ENCODE results near the gene MPLKIP. TPM values are rescaled to one million over a fixed set of nuclear protein-coding genes. Genes with fewer than 3 reads are reported as not detected.
"Not testable (repeated sequence)": the region's sequence is repeated elsewhere in the genome, so short reads cannot be mapped to it uniquely, and the experiment has no call there.

MPLKIP gene
- total RNA-seq, 1 donor from 2014 or later: 15.4 TPM

DNA sequence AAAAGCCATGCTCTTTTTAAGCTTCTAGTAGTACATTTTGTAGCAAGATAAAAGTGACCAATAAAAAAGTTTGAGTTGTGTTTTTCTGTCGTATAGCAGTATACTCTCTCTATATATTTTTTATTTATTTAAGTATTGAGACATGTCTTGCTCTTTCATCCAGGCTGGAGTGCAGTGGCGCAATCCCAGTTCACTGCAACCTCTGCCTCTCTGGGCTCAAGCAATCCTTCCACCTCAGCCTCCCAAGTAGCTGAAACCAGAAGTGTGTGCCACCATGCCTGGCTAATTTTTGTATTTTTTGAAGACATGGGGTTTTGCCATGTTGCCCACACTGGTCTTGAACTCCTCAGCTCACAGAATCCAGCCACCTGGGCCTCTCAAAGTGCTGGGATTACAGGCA lies 3.1 kb upstream of the MPLKIP start:
- no peak for DNase-seq
- intact Hi-C loops (cut with micrococcal nuclease): no loop called here
- no peak for ATAC-seq

DNA sequence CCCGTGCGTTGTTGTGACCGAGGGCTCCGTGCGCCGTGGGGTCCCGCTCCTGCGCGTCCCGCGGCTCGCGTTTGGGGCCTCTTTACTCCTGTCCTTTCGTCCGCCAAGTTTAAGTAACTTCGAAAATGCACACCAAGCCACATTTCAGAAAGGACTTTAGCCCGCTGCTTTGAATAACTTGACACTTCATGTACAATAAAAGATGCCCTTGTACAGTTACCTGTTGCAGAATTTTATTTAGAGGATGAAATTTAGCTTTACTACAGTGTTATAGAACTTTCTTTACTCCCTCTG lies 842 bp upstream of the MPLKIP start:
- intact Hi-C loops (cut with micrococcal nuclease): no loop called here
- DNase-seq (no peak), ATAC-seq (no peak)

DNA sequence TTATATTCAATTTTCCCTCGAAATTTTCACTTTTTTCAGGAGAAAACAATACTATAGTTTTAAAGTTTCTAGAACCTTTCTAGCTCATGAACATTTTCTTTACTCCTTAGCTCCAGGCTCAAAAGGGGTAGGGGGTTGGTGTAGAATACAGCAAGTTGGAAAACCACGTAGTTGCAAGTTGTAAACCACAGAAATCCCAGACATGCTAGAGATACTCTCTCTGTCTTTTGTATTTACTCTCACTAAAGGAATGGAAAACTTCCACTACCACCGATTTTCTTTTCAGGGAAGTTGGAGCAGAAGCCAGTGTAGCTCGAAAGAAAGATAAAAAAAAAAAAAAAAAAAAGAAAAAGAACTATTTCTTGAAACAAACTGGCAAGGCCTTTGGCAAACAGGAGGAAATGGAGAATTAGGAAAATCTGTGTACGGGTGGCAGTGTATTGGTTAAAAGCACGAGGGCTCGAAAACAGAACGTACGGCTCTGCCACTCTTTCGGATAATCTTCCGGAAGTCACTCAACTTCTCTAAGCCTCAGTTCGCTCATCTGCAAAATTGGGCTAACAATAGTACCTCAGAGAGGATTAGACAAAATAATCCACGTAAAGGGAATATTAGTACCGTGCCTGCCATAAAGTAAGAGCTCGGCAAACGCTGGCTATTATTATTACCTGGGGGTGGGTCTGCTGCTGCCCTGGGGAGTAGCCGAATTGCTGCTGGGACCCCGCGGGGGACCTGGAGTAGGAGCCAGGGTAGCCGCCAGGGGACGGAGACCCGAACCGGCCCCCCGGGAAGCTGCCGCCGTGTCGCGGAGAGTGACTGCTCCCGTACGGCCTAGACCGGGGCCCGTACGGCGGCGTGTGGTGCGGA lies 628 bp downstream of the MPLKIP start:
- intact Hi-C loops (cut with micrococcal nuclease): no loop called here
- ATAC-seq: peak; percentile 78
- DNase-seq: no peak

DNA sequence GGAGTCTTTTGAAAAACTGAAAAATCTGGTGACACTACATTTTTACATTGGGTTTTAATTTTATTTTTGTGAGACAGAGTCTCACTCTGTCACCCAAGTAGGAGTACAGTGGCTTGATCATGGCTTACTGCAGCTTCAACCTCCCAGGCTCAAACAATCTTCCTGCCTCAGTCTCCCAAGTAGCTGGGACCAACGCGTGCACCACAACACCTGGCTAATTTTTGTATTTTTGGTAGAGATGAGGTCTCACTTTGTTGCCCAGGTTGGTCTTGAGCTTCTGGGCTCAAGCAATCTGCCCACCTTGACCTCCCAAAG lies 11.5 kb downstream of the MPLKIP start:
- intact Hi-C loops (cut with micrococcal nuclease): no loop called here

DNA sequence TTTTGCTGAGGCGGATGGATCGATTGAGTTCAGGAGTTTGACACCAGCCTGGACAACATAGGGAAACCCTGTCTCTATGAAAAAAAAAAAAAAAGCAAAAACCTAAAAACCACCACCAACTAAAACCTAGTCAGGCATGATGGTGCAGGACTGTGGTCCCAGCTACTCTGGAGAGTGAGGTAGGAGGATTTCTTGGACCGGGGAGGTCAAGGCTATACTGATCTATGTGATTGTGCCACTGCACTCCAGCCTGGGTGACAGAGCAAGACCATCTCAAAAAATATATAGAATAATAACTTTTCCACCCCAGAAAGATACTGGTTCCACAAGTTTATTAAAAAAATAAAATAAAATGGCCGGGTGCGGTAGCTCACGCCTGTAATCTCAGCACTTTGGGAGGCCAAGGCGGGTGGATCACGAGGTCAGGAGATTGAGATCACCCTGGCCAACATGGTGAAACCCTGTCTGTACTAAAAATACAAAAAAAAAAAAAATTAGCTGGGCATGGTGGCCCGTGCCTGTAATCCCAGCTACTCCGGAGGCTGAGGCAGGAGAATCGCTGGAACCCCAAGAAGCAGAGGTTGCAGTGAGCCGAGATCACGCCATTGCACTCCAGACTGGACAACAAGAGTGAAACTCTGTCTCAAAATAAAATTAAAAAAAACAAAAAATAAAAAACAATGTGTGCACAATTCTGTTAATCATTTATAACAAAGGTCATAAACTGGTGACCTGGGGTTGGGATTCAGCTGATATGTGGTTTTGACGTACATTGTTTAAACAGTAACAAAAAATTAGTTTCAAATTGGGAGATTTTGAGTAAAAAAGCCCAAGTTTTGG lies 12.1 kb downstream of the MPLKIP start:
- intact Hi-C loops (cut with micrococcal nuclease); DNase-seq; ATAC-seq: not testable (repeated sequence)

More for the DNA sequence above, 11.5 kb downstream of the MPLKIP start:
- no peak for DNase-seq
- no peak for ATAC-seq

DNA sequence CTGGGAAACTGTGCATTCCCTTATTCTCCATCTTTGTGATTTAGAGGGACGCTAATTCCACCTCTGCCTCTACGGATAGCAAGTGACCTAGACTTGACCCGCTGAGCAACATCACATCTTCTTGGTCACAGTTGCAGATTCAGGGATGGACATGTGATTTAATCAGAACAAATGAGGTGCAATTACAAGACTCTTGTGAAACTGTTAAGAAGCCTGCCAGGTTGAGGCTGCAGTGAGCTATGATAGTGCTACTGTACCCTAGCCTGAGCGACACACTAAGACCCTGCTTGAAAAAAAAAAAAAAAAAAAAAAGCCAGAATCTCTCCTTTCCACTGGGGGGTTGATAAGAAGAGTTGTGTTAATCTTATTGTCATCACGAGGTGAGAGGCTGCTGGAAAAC lies 14.4 kb downstream of the MPLKIP start:
- ATAC-seq: no peak
- intact Hi-C loops (cut with micrococcal nuclease): no loop called here
- no peak for DNase-seq

DNA sequence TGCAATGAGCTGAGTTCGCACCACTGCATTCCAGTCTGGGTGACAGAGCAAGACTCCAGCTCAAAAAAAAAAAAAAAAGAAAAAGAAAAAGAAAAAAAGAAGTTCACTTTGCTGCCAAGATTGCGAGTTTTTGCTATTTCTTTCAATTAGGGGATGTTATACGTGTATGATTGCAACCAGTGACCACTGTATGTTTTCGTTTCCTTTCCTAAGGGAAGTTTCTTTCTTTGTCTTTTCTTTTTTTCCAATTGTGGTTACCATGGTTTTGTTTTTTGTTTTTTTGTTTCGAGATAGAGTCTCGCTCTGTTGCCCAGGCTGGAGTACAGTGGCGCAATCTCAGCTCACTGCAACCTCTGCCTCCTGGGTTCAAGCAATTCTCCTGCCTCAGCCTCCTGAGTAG lies 16.2 kb downstream of the MPLKIP start:
- DNase-seq; ATAC-seq; intact Hi-C loops (cut with micrococcal nuclease): not testable (repeated sequence)

DNA sequence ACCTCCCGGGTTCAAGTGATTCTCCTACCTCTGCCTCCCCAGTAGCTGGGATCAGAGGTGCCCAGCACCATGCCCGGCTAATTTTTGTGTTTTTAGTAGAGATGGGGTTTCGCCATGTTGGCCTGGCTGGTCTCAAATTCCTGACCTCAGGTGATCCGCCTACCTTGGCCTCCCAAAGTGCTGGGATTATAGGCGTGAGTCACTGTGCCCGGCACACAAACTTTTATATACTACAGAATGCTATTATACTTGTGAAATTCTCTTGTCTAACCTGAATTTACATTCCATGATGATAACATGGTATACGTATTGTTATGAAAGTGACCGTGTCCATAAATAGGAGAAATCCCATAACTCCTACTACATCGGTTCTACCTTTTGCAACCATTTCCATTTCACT lies 17.2 kb downstream of the MPLKIP start:
- ATAC-seq; intact Hi-C loops (cut with micrococcal nuclease); DNase-seq: not testable (repeated sequence)

DNA sequence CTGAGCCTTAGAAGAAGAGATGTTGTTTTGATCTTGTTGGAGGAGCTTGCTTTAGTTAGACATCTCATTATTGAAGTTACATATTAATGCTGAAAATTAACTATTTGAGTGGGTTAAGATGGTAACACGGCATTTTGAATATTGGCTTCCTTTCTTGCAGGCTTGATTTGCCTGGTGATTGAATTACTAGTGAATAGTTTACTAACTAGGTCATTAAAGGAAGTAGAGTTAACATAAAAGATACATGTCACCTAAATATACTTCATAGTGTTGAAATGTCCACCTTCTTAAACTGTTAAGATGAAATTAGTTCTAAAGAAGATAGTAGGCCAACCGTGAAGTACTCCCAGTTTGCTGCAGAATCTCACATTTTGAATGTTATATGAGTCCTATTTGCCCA lies 18.5 kb downstream of the MPLKIP start:
- no peak for DNase-seq
- no peak for ATAC-seq
- intact Hi-C loops (cut with micrococcal nuclease): no loop called here

DNA sequence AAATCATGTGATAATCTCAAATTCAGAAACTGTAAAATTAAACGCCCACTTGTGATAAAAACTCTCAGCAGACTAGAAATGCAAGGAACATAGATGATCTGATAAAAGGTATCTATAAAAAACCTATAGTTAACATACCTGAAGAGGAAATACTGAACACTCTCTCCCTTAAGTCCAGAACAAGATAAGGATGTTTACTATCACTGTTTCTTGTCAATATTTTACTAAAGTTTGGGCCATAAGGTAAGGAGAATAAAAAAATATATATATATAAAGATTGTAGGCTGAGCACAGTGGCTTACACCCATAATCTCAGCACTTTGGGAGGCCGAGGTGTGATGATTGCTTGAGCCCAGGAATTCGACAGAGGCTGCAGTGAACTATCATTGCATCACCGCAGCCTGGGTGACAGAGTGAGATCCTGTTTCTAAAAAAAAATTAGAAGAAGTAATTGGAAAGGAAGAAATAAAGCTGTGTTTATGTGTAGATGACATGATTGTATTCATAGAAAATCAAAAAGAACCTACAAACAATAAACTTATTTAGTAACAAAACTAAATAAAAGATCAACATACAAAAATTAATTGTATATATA lies 28.4 kb downstream of the MPLKIP start:
- intact Hi-C loops (cut with micrococcal nuclease): no loop called here
- ATAC-seq: no peak

DNA sequence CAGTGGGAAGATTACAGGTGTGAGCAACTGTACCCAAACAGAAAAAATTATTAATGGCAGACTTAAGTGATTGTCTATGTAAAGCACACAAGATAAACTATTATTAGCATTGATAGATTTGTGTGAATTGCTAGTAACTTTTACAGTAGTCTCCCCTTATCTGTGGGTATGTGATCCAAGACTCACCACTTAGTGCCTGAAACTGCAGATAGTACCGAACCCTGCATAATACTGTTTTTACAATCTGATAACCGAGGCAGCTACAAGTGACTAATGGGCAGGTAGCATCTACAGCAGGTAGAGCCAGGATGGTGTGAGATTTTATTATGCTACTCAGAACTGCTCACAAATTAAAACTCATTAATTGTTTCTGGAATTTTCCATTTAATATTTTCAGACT lies 31.5 kb downstream of the MPLKIP start:
- ATAC-seq: no peak
- intact Hi-C loops (cut with micrococcal nuclease): no loop called here
- DNase-seq: no peak

More for the DNA sequence above, 28.4 kb downstream of the MPLKIP start:
- no peak for DNase-seq

DNA sequence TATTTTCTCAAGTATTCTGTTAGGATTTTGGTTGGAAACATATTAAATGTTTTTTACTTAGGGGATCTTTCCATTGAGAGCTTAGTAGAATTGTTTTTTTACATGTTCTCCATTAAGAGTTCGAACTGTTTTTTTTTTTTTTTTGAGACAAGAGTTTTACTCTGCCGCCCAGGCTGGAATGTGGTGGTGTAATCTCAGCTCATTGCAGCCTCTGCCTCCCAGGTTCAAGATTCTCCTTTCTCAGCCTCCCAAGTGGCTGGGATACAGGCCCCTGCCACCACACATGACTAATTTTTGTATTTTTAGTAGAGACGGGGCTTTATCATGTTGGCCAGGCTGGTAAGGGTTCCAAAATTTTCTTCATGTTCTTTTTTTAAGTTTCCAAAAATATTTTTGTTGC lies 33.2 kb downstream of the MPLKIP start:
- DNase-seq (no peak), ATAC-seq (no peak)
- intact Hi-C loops (cut with micrococcal nuclease): no loop called here

DNA sequence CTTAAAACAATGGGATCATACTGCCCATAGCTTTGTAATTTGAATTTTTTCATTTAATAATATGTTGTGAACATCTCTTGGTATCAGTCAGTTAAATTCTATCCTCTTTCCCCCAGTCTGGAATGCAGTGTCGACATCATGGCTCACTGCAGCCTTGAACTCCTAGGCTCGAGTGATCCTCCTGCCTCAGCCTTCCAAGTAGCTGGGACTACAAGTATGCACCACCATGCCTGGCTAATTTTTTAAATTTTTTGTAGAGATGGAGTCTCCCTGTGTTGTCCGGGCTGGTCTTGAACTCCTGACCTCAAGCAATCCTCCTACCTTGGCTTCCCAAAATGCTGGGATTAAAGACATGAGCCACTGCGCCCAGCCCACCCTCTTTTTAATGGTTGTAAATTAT lies 34.6 kb downstream of the MPLKIP start:
- intact Hi-C loops (cut with micrococcal nuclease): no loop called here
- DNase-seq (no peak), ATAC-seq (no peak)

DNA sequence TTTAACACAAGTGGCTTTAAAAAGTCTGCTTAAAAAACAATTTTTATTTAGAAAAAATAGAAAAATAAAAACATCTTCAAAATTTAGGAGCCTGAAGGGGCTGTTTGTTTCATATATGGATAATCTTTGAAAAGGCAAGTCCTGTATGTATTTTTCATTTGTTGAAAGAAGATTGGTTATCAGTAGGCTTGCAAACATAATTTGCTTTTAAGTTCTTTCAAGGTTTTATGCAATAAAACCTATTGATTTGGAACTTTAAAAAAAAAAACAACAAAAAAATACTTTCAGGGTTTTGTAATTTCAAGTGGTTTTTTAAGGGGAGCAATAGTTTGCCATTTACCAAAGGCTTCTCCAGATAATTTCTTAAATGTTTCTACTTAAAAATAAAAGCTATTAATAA lies 35.6 kb downstream of the MPLKIP start:
- intact Hi-C loops (cut with micrococcal nuclease): no loop called here
- DNase-seq: no peak
- no peak for ATAC-seq

DNA sequence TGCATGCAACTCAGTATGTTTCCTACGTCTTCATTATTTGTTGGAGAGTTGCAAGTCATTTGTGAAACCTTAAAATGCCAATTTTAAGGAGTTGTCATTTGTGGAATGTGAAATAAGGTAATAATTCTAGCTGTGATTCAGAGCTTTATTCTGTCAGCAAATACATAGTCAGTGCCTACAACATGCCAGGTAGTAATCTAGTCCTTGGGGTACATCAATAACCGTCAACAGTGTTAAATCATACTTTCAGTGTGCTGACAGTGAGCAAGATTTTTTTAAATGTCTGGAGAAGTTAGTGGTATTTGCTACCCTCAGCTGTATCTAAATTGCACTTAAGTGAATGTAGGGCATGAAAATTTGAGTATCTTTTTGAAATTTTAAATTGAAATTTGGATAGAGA lies 36.7 kb downstream of the MPLKIP start:
- intact Hi-C loops (cut with micrococcal nuclease): no loop called here
- ATAC-seq (no peak), DNase-seq (no peak)

DNA sequence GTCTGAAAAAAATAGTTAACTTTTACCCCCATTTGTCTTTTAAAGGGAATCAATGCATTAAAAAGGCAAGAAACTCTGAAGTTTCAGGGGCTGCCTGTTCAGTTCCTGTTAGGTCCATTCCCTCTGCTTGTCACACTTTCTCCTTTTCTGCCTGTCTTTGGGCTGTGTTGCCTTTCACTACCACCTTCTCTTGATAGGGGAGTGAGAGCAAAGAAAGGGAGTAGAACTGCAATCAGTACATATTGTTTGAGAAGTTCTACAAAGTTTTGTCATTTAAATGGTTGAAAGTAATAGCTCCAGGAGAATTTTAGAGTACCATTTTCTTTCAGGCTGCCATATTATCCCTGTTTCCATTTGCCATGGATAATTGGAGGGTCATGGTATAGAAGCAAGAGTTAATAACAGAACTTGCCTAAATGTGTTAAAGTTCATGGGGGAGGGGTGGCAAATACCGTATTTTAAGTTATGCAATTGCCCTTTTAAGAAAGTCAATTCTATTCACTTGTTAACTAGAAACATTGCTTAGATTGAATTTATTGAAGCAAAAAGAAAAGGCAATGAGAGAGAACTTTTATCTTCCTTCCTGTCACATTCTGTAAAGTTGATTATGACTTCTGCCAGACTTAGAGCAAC lies 38.6 kb downstream of the MPLKIP start:
- ATAC-seq (no peak), DNase-seq (no peak)
- intact Hi-C loops (cut with micrococcal nuclease): no loop called here

DNA sequence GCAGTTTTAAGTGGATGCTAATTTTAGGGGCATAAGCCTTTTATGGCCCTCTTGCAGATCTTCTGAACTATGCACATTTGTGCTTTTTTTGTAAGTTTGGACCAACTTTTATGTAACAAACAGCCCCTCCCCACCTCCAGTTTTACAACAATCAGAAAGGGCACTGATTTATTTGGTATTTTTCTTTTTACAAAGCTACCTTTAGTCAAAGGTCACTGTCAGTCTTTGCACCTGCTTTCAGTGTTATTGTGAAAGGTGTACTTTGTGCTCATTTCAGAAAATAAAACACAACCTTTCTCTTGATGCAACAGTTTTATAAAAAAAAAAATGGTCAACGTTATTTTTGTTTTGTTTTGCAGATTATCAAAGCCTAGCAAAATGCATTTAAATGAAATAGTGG lies 39.2 kb downstream of the MPLKIP start:
- intact Hi-C loops (cut with micrococcal nuclease): no loop called here
- DNase-seq (no peak), ATAC-seq (no peak)

DNA sequence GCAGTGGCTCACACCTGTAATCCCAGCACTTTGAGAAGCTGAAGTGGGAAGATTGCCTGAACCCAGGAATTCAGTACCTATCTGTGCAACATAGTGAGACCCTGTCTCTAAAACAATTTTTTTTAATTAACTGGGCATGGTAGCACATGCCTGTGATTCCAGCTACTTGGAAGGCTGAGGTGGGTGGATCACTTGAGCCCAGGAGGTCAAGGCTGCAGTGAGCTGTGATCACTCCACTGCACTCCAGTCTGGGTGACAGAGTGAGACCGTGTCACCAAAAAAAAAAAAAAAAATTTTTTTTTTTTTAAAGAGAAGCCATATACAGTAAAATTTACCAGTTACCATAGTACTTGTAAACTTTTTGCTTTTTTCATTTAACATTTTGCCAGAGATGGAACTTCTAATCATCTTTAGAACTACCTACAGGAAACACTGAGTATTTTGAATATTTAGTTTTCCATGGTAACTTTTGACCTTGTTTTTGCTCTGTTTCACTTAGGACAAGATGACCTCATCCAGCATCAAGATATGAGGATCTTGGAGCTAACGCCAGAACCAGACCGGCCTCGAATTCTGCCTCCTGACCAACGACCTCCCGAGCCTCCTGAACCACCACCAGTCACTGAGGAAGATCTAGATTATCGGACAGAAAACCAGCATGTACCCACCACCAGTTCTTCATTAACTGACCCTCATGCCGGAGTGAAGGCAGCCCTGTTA lies 40.6 kb downstream of the MPLKIP start:
- DNase-seq: no peak
- peak; percentile 26 for ATAC-seq
- intact Hi-C loops (cut with micrococcal nuclease): no loop called here

DNA sequence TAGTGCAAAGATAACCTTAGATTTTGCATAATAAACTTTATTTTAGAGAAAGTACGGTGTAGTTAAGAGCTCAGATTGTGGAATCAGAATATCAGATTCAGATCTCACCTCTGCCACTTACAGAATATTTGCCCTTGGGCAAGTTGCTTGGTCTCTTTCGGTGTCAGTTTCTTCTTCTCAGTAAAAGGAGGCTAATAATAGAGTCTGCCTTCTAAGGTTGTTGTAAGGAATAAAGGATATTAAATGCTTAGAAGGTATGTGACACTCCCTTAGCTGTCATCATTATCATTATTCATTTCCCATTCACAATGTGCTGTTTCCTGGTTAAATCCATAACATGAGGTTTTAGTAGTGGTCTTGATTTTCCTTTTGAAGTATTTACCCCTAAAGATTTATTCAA lies 42.2 kb downstream of the MPLKIP start:
- ATAC-seq (no peak), DNase-seq (no peak)
- intact Hi-C loops (cut with micrococcal nuclease): no loop called here

Data from left ventricle myocardium superior (tissue), 1 donor.